ENCODE results near the gene EPG5. TPM values are rescaled to one million over a fixed set of nuclear protein-coding genes. Genes with fewer than 3 reads are reported as not detected.

Gene EPG5
- total RNA-seq, 2 experiments from 2014 or later = 15.3 to 19.0 TPM

- POLR2A ChIA-PET = no interaction called here
Observed at GRCh38 chr18:45900623-45901022, 66.5 kb downstream of the EPG5 start.

DNA sequence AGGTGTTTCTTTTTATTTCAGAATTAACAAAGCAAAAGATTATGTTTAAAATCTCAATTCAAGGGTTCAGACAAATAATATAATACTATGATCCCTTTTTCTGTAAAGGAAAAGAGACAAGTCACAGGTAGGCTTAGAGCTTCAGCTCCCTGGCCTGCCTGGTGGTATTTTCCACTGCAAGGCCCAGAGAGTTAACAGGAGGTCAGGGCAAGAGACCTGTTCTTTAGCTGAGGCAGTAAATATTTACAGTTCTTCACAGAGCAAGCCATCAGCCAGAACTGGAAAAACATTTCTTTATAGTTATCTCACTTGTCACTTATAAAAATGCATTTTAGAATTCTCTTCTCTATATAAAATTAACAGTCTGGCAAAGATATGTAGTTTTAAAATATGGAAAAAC is 70.1 kb downstream of the EPG5 start:
- no peak for ATAC-seq
- intact Hi-C loops (cut with micrococcal nuclease) = no loop called here
- H3K4me3 Mint-ChIP-seq = no peak overlapping the region
- H3K4me1 Mint-ChIP-seq (ENCODE audit: low read depth) = peaks cover 6% of the 10 kb centered on the region
- peaks cover 17% of the 10 kb centered on the region for H3K36me3 Mint-ChIP-seq (ENCODE audit: low read depth)
- ChIA-PET CTCF (interaction anchor here (1.2 to 1.8 kb wide), 3 partner anchors 13 to 177 kb away, joined by 6 to 9 read pairs (median 6); no protein-coding TSS in a partner anchor), POLR2A (no interaction called here)
- TF ChIP-seq, protein P1, sequence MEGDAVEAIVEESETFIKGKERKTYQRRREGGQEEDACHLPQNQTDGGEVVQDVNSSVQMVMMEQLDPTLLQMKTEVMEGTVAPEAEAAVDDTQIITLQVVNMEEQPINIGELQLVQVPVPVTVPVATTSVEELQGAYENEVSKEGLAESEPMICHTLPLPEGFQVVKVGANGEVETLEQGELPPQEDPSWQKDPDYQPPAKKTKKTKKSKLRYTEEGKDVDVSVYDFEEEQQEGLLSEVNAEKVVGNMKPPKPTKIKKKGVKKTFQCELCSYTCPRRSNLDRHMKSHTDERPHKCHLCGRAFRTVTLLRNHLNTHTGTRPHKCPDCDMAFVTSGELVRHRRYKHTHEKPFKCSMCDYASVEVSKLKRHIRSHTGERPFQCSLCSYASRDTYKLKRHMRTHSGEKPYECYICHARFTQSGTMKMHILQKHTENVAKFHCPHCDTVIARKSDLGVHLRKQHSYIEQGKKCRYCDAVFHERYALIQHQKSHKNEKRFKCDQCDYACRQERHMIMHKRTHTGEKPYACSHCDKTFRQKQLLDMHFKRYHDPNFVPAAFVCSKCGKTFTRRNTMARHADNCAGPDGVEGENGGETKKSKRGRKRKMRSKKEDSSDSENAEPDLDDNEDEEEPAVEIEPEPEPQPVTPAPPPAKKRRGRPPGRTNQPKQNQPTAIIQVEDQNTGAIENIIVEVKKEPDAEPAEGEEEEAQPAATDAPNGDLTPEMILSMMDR (IDR thresholded peaks at IDR 0.05) = no peak
- H3K9me3 Mint-ChIP-seq = no peaks in the 10 kb centered on the region
- H3K27me3 Mint-ChIP-seq = no peaks in the 10 kb centered on the region
- no peak overlapping the region for H3K27ac Mint-ChIP-seq
- no peak for DNase-seq

More at GRCh38 chr18:45900623-45901022, 66.5 kb downstream of the EPG5 start:
- DNase-seq = no peak
- Mint-ChIP-seq H3K27me3 (no peaks in the 10 kb centered on the region), H3K4me3 (no peak overlapping the region), H3K9me3 (no peaks in the 10 kb centered on the region), H3K4me1 (ENCODE audit: low read depth) (no peaks in the 10 kb centered on the region), H3K27ac (no peak overlapping the region), H3K36me3 (ENCODE audit: low read depth) (peaks cover 12% of the 10 kb centered on the region)
- intact Hi-C loops (cut with micrococcal nuclease) = no loop called here
- ATAC-seq = no peak
- CTCF ChIA-PET = interaction anchor here (1.2 to 1.3 kb wide), 5 partner anchors 9 to 173 kb away, joined by 3 to 7 read pairs (median 3); no protein-coding TSS in a partner anchor
- TF ChIP-seq, protein P1 (IDR thresholded peaks at IDR 0.05) = no peak

GRCh38 chr18:45896452-45896851 is 70.7 kb downstream of the EPG5 start:
- Mint-ChIP-seq H3K4me1 (ENCODE audit: low read depth) (peaks cover 6% of the 10 kb centered on the region), H3K27ac (no peak overlapping the region), H3K9me3 (no peaks in the 10 kb centered on the region), H3K4me3 (no peak overlapping the region), H3K36me3 (ENCODE audit: low read depth) (peaks cover 17% of the 10 kb centered on the region), H3K27me3 (no peaks in the 10 kb centered on the region)
- intact Hi-C loops (cut with micrococcal nuclease) = no loop called here
- ChIA-PET CTCF (interaction anchor here (0.9 to 1.8 kb wide), 4 partner anchors 9 to 177 kb away, joined by 5 to 9 read pairs (median 6); no protein-coding TSS in a partner anchor), POLR2A (no interaction called here)
- ATAC-seq (no peak), DNase-seq (no peak)
- TF ChIP-seq, protein P1 (IDR thresholded peaks at IDR 0.05) = no peak

- peaks cover 6% of the 10 kb centered on the region for H3K4me1 Mint-ChIP-seq (ENCODE audit: low read depth)
- ChIA-PET CTCF (interaction anchor here (1.0 kb wide), 1 partner anchor 16 kb away, joined by 4 read pairs; no protein-coding TSS in a partner anchor), POLR2A (interaction anchor here (0.7 kb wide), 1 partner anchor 287 kb away, joined by 3 read pairs; no protein-coding TSS in a partner anchor)
- H3K9me3 Mint-ChIP-seq = no peaks in the 10 kb centered on the region
- no peak overlapping the region for H3K27ac Mint-ChIP-seq
- no peaks in the 10 kb centered on the region for H3K27me3 Mint-ChIP-seq
- peaks cover 12% of the 10 kb centered on the region for H3K36me3 Mint-ChIP-seq (ENCODE audit: low read depth)
- ATAC-seq = no peak
- DNase-seq = no peak
- TF ChIP-seq, protein P1 (IDR thresholded peaks at IDR 0.05) = no peak
- intact Hi-C loops (cut with micrococcal nuclease) = no loop called here
- H3K4me3 Mint-ChIP-seq = no peak overlapping the region
Observed at GRCh38 chr18:45895339-45895738, 71.8 kb downstream of the EPG5 start.

DNA sequence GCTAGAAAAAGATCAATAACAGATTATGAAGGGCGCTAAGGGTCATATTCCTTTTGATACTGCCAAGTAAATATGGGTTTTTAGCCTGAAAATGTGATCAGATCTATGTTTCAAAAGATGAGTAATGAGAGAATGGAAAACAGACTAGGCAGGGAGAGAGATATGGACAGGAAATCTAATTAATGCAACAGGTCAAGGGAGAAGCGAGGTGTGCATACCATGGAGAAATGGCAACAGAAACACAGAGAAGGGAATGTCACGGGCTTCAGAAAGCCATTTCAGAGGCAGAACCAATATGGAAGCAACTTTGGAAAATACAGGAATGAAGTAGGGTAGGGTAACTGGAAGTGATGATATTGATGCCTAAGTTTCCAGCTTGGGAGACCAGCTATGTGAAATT is 72.3 kb downstream of the EPG5 start:
- POLR2A ChIA-PET = interaction anchor here (0.7 kb wide), 1 partner anchor 288 kb away, joined by 3 read pairs; no protein-coding TSS in a partner anchor
- CTCF ChIA-PET = interaction anchor here (1.0 kb wide), 1 partner anchor 15 kb away, joined by 4 read pairs; no protein-coding TSS in a partner anchor
- Mint-ChIP-seq H3K36me3 (ENCODE audit: low read depth) (peaks cover 14% of the 10 kb centered on the region), H3K27ac (no peak overlapping the region), H3K9me3 (no peaks in the 10 kb centered on the region), H3K4me1 (ENCODE audit: low read depth) (peaks cover 6% of the 10 kb centered on the region), H3K27me3 (no peaks in the 10 kb centered on the region), H3K4me3 (no peak overlapping the region)
- no peak for ATAC-seq
- TF ChIP-seq, protein P1 (IDR thresholded peaks at IDR 0.05) = no peak
- DNase-seq = no peak
- intact Hi-C loops (cut with micrococcal nuclease) = no loop called here

Measured in activated CD8-positive, alpha-beta T cell treated with anti-CD3 and anti-CD28 coated beads for 36 hours (primary cell).